H1 (cell line): ENCODE data around the gene TMEM97. TPM values are rescaled to one million over a fixed set of nuclear protein-coding genes. Genes with fewer than 3 reads are reported as not detected.

Experiments used
- CTCF ChIA-PET: fragments of 300-600 bp; sonication (Branson Sonifier 250); formaldehyde crosslinking; loops from one replicate; lab custom pipeline; 2021; ENCODE audit not compliant: partially characterized antibody; lab: Charles Lee
- POLR2A ChIA-PET: fragments of 300-600 bp; sonication (Branson Sonifier 250); formaldehyde crosslinking; loops from one replicate; lab custom pipeline; 2021; ENCODE audit warnings: inconsistent platforms; ENCODE audit not compliant: partially characterized antibody; lab: Charles Lee
- DNase-seq, 2 experiments: peaks; one replicate each; pipeline versions ENCODE4 v3.0.0 to v3.0.0-alpha.2; 2010 to 2022; ENCODE audit warnings: low spot score in 2 of 2, low read depth in 1 of 2, mixed read lengths in 1 of 2
- FAIRE-seq: peaks from 2 replicates; lab custom pipeline; 2011; peaks lifted over from hg19 to GRCh38; lab: Jason Lieb, UNC
- H2AFZ ChIP-seq: 2 replicates; pipeline ENCODE4 v1.8.1; 2012; ENCODE audit warnings: low read length, inconsistent platforms
- H2AK5ac ChIP-seq: 2 replicates; pipeline ENCODE4 v1.6.1; 2013; ENCODE audit warnings: low read depth, low read length
- H2BK120ac ChIP-seq: replicated peaks from 2 replicates; pipeline ENCODE3; 2013; ENCODE audit warnings: low read depth, low read length, inconsistent platforms
- H2BK12ac ChIP-seq: 2 replicates; pipeline ENCODE4 v1.6.1; 2013; ENCODE audit warnings: low read depth, low read length
- H2BK15ac ChIP-seq: 2 replicates; pipeline ENCODE4 v1.6.1; 2013; ENCODE audit warnings: low read length
- H2BK20ac ChIP-seq: 2 replicates; pipeline ENCODE4 v1.6.1; 2013; ENCODE audit warnings: low read length
- H2BK5ac ChIP-seq: 2 replicates; pipeline ENCODE4 v1.6.1; 2013; ENCODE audit warnings: low read depth, low read length
- H3K14ac ChIP-seq: 2 replicates; pipeline ENCODE4 v1.6.1; 2013; ENCODE audit warnings: inconsistent platforms; ENCODE audit not compliant: insufficient read length
- H3K18ac ChIP-seq: 2 replicates; pipeline ENCODE4 v1.6.1; 2013; ENCODE audit warnings: low read length; ENCODE audit errors: extremely low read depth
- H3K23ac ChIP-seq: 2 replicates; pipeline ENCODE4 v1.6.1; 2013; ENCODE audit warnings: inconsistent platforms; ENCODE audit not compliant: insufficient read length
- H3K23me2 ChIP-seq: 2 replicates; pipeline ENCODE4 v1.6.1; 2013; ENCODE audit warnings: low read depth, low read length
- H3K27ac ChIP-seq: 2 replicates; pipeline ENCODE4 v1.6.1; 2011; ENCODE audit warnings: low read depth, low read length, inconsistent platforms
- H3K27me3 ChIP-seq, 4 experiments: replicated peaks in 1 of 4; 1 replicate in 1 of 4; 2 replicates in 3 of 4; pipeline versions ENCODE4 v1.6.1 to v1.8.1; 2011 to 2013; ENCODE audit warnings: low read length in 3 of 4, mild to moderate bottlenecking in 3 of 4, inconsistent platforms in 2 of 4, mixed read lengths in 2 of 4, moderate library complexity in 1 of 4; ENCODE audit not compliant: control insufficient read depth in 3 of 4, insufficient read depth in 3 of 4; ENCODE audit errors: extremely low read depth in 1 of 4
- H3K36me3 ChIP-seq, 4 experiments: 2 replicates each; pipeline versions ENCODE4 v1.6.1 to v1.8.1; 2011 to 2013; ENCODE audit warnings: mild to moderate bottlenecking in 4 of 4, low read length in 3 of 4, moderate library complexity in 2 of 4, control low read depth in 1 of 4, inconsistent platforms in 1 of 4; ENCODE audit not compliant: insufficient read depth in 4 of 4, control insufficient read depth in 2 of 4
- H3K4ac ChIP-seq: replicated peaks from 2 replicates; pipeline ENCODE3; 2013; ENCODE audit warnings: low read length, low read depth, mixed read lengths, inconsistent platforms; ENCODE audit not compliant: insufficient read length
- H3K4me1 ChIP-seq, 4 experiments: replicated peaks in 1 of 4; 1 replicate in 1 of 4; 2 replicates in 3 of 4; pipeline versions ENCODE4 v1.6.1 to v1.8.1; 2011 to 2013; ENCODE audit warnings: low read length in 3 of 4, inconsistent platforms in 2 of 4, mixed read lengths in 1 of 4; ENCODE audit not compliant: insufficient read depth in 4 of 4, control insufficient read depth in 3 of 4
- H3K4me2 ChIP-seq, 2 experiments: 2 replicates each; pipeline versions ENCODE4 v1.6.1 to v1.8.1; 2011 to 2013; ENCODE audit warnings: low read depth in 2 of 2, low read length in 2 of 2, control low read depth in 1 of 2, inconsistent platforms in 1 of 2, mild to moderate bottlenecking in 1 of 2; ENCODE audit not compliant: insufficient read depth in 1 of 2
- H3K4me3 ChIP-seq, 4 experiments: fragments of 200-600, 300-600 bp in 1 of 4; sonication (generic), shearing (Covaris generic), sonication (Bioruptor Twin) in 1 of 4; 2 replicates each; pipeline versions ENCODE4 v1.5.1 to v1.8.1; 2011 to 2016; ENCODE audit warnings: low read length in 4 of 4, low read depth in 3 of 4, control low read depth in 2 of 4, inconsistent platforms in 2 of 4, mild to moderate bottlenecking in 2 of 4, mixed read lengths in 1 of 4, moderate library complexity in 1 of 4; ENCODE audit not compliant: insufficient read depth in 2 of 4; ENCODE audit errors: extremely low read depth in 1 of 4
- H3K56ac ChIP-seq: replicated peaks from 2 replicates; pipeline ENCODE3; 2013; ENCODE audit warnings: low read depth, mild to moderate bottlenecking, mixed read lengths, low read length, inconsistent platforms; ENCODE audit not compliant: insufficient read length
- H3K79me1 ChIP-seq: 2 replicates; pipeline ENCODE4 v1.6.1; 2013; ENCODE audit warnings: low read depth, low read length, control low read depth
- H3K79me2 ChIP-seq, 2 experiments: 2 replicates each; pipeline versions ENCODE4 v1.6.1 to v1.8.1; 2012 to 2013; ENCODE audit warnings: low read length in 2 of 2, mild to moderate bottlenecking in 2 of 2, inconsistent platforms in 1 of 2; ENCODE audit not compliant: insufficient read depth in 2 of 2, control insufficient read depth in 1 of 2
- H3K9ac ChIP-seq, 4 experiments: replicated peaks in 1 of 4; 1 replicate in 1 of 4; 2 replicates in 3 of 4; pipeline versions ENCODE4 v1.6.1 to v1.8.1; 2011 to 2013; ENCODE audit warnings: low read depth in 3 of 4, low read length in 3 of 4, control low read depth in 2 of 4, mild to moderate bottlenecking in 2 of 4, moderate library complexity in 2 of 4, inconsistent platforms in 1 of 4; ENCODE audit errors: extremely low read depth in 1 of 4
- H3K9me3 ChIP-seq, 2 experiments: 2 replicates each; pipeline versions ENCODE4 v1.6.1 to v1.8.1; 2012 to 2013; ENCODE audit warnings: mild to moderate bottlenecking in 2 of 2, moderate library complexity in 2 of 2, control low read depth in 1 of 2, inconsistent platforms in 1 of 2, low read depth in 1 of 2, low read length in 1 of 2, mixed read lengths in 1 of 2; ENCODE audit not compliant: insufficient read depth in 2 of 2
- H4K20me1 ChIP-seq, 2 experiments: replicated peaks in 1 of 2; 2 replicates each; pipeline versions ENCODE3 to v1.8.1; 2011 to 2013; ENCODE audit warnings: inconsistent platforms in 2 of 2, low read length in 2 of 2, mild to moderate bottlenecking in 1 of 2; ENCODE audit not compliant: insufficient read depth in 2 of 2, control insufficient read depth in 1 of 2
- H4K5ac ChIP-seq: 2 replicates; pipeline ENCODE4 v1.6.1; 2013; ENCODE audit warnings: low read length, low read depth, mixed read lengths, inconsistent platforms; ENCODE audit not compliant: insufficient read length
- H4K8ac ChIP-seq: 2 replicates; pipeline ENCODE4 v1.8.0; 2013; ENCODE audit warnings: mild to moderate bottlenecking, moderate library complexity, low read length, inconsistent platforms; ENCODE audit not compliant: insufficient read depth; ENCODE audit errors: extremely low read depth
- H4K91ac ChIP-seq: replicated peaks from 2 replicates; pipeline ENCODE3; 2013; ENCODE audit warnings: low read length, mixed read lengths, inconsistent platforms; ENCODE audit not compliant: insufficient read length
- NRF1 ChIP-seq: IDR thresholded peaks from 2 replicates; pipeline ENCODE4 v1.6.1; 2011; ENCODE audit warnings: mild to moderate bottlenecking, low read depth, low read length, improper control_type of control experiment
- WGBS, 2 experiments: shearing (Covaris generic) in 1 of 2; methylation state at CpG; one replicate each; pipeline versions ENCODE4 v1.1.6 to v1.1.7; 2013 to 2015; ENCODE audit warnings: low lambda C conversion rate in 2 of 2, mixed read lengths in 2 of 2, inconsistent platforms in 1 of 2, low coverage in 1 of 2, missing lambda C conversion rate in 1 of 2; ENCODE audit not compliant: insufficient replicate concordance in 2 of 2, insufficient coverage in 1 of 2, insufficient read length in 1 of 2; ENCODE audit errors: extremely low coverage in 1 of 2, missing lambda C conversion rate in 1 of 2; 5-methylcytosine and 5-hydroxymethylcytosine counted together
- polyA plus RNA-seq, 7 experiments: library from polyadenylated mRNA; depleted of rRNA in 3 of 7; stranded (reverse) in 5 of 7; unstranded in 2 of 7; fragments of >200 nt in 5 of 7; fragments of 200-250 nt in 2 of 7; gene quantifications; 1 replicate in 5 of 7; 2 replicates in 1 of 7; 4 replicates in 1 of 7; pipeline versions ENCODE4 v1.2.1 to v1.2.3, GENCODE V29; 2011 to 2013; ENCODE audit warnings: missing spikeins in 2 of 7, mixed read lengths in 2 of 7
- total RNA-seq: library from RNA; stranded (reverse); fragmentation: NEBNext Ultra II Directional; extraction: Animal tissue kit (Norgen Biotek cat#: 25700); gene quantifications from 2 replicates; pipeline ENCODE4 v1.2.1, GENCODE V29; 2021

The TMEM97 gene
- total and polyA plus RNA-seq, 2 of the 8 experiments (the other 6 are each of a cell fraction or from before 2014, with no cell fraction given), result 126 to 130 TPM

DNA sequence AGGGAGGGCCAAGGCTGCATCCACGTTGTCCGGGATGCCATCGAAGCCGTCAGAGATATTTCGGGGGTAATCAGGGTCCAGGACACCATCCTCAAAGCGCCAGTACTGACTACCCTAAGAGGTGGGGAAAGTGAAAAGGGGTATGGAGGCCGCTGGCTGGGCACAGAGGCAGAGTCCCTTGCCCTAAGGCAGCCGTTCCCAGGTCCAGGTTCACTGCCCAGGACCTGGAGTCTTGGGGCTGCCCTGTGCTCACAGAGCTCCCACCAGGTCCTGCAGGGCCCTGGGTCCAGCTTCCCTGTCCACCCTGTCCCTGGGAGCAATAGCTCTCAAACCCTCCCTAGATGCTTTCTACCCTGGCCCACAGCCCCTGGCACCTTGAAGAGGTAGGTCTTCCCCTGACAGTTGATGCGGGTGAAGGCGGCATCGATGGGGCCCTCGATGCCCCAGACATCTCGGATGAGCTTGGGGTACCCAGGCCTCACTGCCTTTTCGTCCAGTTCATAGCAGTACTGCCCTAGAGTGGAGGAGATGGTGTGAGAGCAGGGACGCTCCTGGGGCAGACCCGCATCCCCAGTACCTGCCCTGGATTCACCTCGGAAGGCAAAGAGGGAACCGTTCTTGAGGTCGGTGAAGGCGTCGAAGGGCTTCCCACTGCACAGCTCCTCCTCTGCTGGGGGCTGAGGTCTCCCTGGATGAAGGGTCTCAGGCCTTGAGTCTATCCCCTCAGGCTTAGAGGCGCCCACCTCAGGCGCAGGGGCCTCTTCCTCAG is 50.1 kb downstream of the TMEM97 start:
- no peak overlapping the region for H2AK5ac ChIP-seq
- H3K14ac ChIP-seq, result no peak overlapping the region
- H3K9me3 ChIP-seq, result no peaks in the 10 kb centered on the region
- peaks cover 16% of the 10 kb centered on the region; the same call in 1 of the 2 replicates for H3K23me2 ChIP-seq
- FAIRE-seq (no peak), DNase-seq (no peak)
- H3K79me2 ChIP-seq, result no peaks in the 10 kb centered on the region
- no peak overlapping the region for H3K4ac ChIP-seq
- TF ChIP-seq NRF1, result no peak
- ChIA-PET POLR2A (interaction anchor here (1.0 to 12.7 kb wide), 4 partner anchors 11 to 43 kb away, joined by 3 to 103 read pairs (median 6); partner anchors contain the start of genes IFT20, POLDIP2 and TNFAIP1), CTCF (interaction anchor here (0.8 to 4.6 kb wide), 11 partner anchors 8 to 180 kb away, joined by 3 to 20 read pairs (median 3); partner anchors contain the start of gene POLDIP2)
- no peak overlapping the region for H3K27ac ChIP-seq
- peaks cover 3 to 16% (median 9%) of the 10 kb centered on the region in 4 experiments; a peak in 6 of 7 replicates for H3K4me1 ChIP-seq
- H2BK5ac ChIP-seq, result no peak overlapping the region
- H3K36me3 ChIP-seq, result 0 out of 8 replicates have a peak, but pooled peaks cover 0 to 2% (median 0%) of the 10 kb centered on the region in 4 experiments
- no peak overlapping the region for H4K91ac ChIP-seq
- no peaks in the 10 kb centered on the region for H3K79me1 ChIP-seq
- no peak overlapping the region for H3K4me3 ChIP-seq
- H2AFZ ChIP-seq, result no peak overlapping the region
- no peak overlapping the region for H3K9ac ChIP-seq
- H3K4me2 ChIP-seq, result no peak overlapping the region
- H4K8ac ChIP-seq, result no peak overlapping the region
- no peak overlapping the region for H2BK20ac ChIP-seq
- no peak overlapping the region for H3K23ac ChIP-seq
- peaks cover 2 to 12% of the 10 kb centered on the region in 2 experiments for H4K20me1 ChIP-seq
- peaks cover 9 to 19% (median 19%) of the 10 kb centered on the region in 4 experiments for H3K27me3 ChIP-seq
- no peak overlapping the region for H4K5ac ChIP-seq
- no peak overlapping the region for H3K18ac ChIP-seq
- whole genome bisulfite sequencing, 2 experiments, result 89% methylated on average over 23 of the region's 23 CpGs; no CpG with 5 or more reads in 1 of the 2 experiments
- no peak overlapping the region for H3K56ac ChIP-seq
- H2BK15ac ChIP-seq, result no peak overlapping the region
- H2BK12ac ChIP-seq, result no peak overlapping the region
- no peak overlapping the region for H2BK120ac ChIP-seq
